HCT116 (cell line): ENCODE data around the gene RIMS1. TPM values are rescaled to one million over a fixed set of nuclear protein-coding genes. Genes with fewer than 3 reads are reported as not detected.

Experiments used
- ATAC-seq: fragments of 200-7000 bp; cut with Tn5 transposase; 2 replicates; pipeline ENCODE4 v1.9.1; 2020; ENCODE audit warnings: mild to moderate bottlenecking, moderate library complexity
- BruUV-seq: library from RNA; stranded (reverse); fragments of 400-500 nt; replicated peaks from 2 replicates; lab custom pipeline; 2021; lab: Mats Ljungman, UMichigan
- CTCF ChIA-PET: fragments of 300-600 bp; sonication (Branson Sonifier 250); formaldehyde crosslinking; loops from one replicate; lab custom pipeline; 2021; ENCODE audit warnings: antibody characterized with exemption; lab: Charles Lee
- POLR2A ChIA-PET: fragments of 300-600, 350-600 bp; sonication (Branson Sonifier 250); formaldehyde crosslinking; loops from one replicate; lab custom pipeline; 2021; ENCODE audit warnings: antibody characterized with exemption; lab: Charles Lee
- RAD21 ChIA-PET, 2 experiments: fragments of 300-600 bp; sonication (Branson Sonifier 250); formaldehyde crosslinking; loops; one replicate each; lab custom pipeline; 2023; ENCODE audit warnings: low total read pairs in 2 of 2; ENCODE audit not compliant: uncharacterized antibody in 2 of 2, unreplicated experiment in 2 of 2, low non-redundant PET in 1 of 2; lab: Charles Lee
- DNase-seq: peaks from one replicate; pipeline ENCODE4 v3.0.0-alpha.2; 2010; ENCODE audit warnings: low read depth, low spot score
- H2AFZ ChIP-seq: fragments of 200-600 bp; shearing (Covaris generic), sonication (generic); 2 replicates; pipeline ENCODE4 v1.6.1; 2017; ENCODE audit warnings: low read depth, mixed run types, mixed read lengths, antibody characterized with exemption, low read length; ENCODE audit not compliant: poor library complexity, severe bottlenecking
- H3K27ac ChIP-seq: 2 replicates; pipeline ENCODE4 v1.5.1; 2012; ENCODE audit warnings: low read depth, low read length
- H3K27me3 ChIP-seq: fragments of 200-600 bp; sonication (generic); 2 replicates; pipeline ENCODE4 v1.6.1; 2016; ENCODE audit warnings: mixed run types, low read length, mixed read lengths; ENCODE audit not compliant: insufficient read depth
- H3K36me3 ChIP-seq, 2 experiments: fragments of 200-500 bp in 1 of 2; fragments of 200-600 bp in 1 of 2; sonication (Bioruptor generic) in 1 of 2; sonication (generic) in 1 of 2; 2 replicates each; pipeline versions ENCODE4 v1.5.1 to v1.6.1; 2014 to 2016; ENCODE audit warnings: low read length in 2 of 2, inconsistent platforms in 1 of 2, mixed read lengths in 1 of 2, mixed run types in 1 of 2; ENCODE audit not compliant: insufficient read depth in 2 of 2, control insufficient read depth in 1 of 2
- H3K4me1 ChIP-seq, 2 experiments: fragments of 200-600 bp in 1 of 2; sonication (generic) in 1 of 2; 2 replicates each; pipeline versions ENCODE4 v1.5.1 to v1.6.1; 2012 to 2017; ENCODE audit warnings: low read length in 2 of 2, inconsistent platforms in 1 of 2, mild to moderate bottlenecking in 1 of 2, mixed read lengths in 1 of 2, mixed run types in 1 of 2, moderate library complexity in 1 of 2; ENCODE audit not compliant: insufficient read depth in 2 of 2, control insufficient read depth in 1 of 2
- H3K4me2 ChIP-seq: fragments of 200-600 bp; sonication (generic); 2 replicates; pipeline ENCODE4 v1.6.1; 2017; ENCODE audit warnings: mixed run types, low read length, mixed read lengths
- H3K4me3 ChIP-seq, 2 experiments: fragments of 200-600 bp in 1 of 2; sonication (generic) in 1 of 2; replicated peaks in 1 of 2; 2 replicates each; pipeline ENCODE4 v1.5.1; 2011 to 2016; ENCODE audit warnings: low read length in 2 of 2, control low read depth in 1 of 2, low read depth in 1 of 2, mild to moderate bottlenecking in 1 of 2, mixed read lengths in 1 of 2, mixed run types in 1 of 2
- H3K79me2 ChIP-seq: fragments of 200-600 bp; sonication (generic); 2 replicates; pipeline ENCODE4 v1.6.1; 2017; ENCODE audit warnings: mild to moderate bottlenecking, mixed run types, low read length, moderate library complexity, mixed read lengths; ENCODE audit not compliant: insufficient read depth
- H3K9ac ChIP-seq: fragments of 200-600 bp; sonication (generic); 2 replicates; pipeline ENCODE4 v1.6.1; 2016; ENCODE audit warnings: low read length, mixed read lengths
- H3K9me2 ChIP-seq: fragments of 200-600 bp; sonication (generic), shearing (Covaris generic); 2 replicates; pipeline ENCODE4 v1.6.1; 2017; ENCODE audit warnings: mixed run types, mild to moderate bottlenecking, moderate library complexity; ENCODE audit not compliant: insufficient read depth
- H3K9me3 ChIP-seq, 2 experiments: fragments of 200-500 bp in 1 of 2; fragments of 200-600 bp in 1 of 2; sonication (Bioruptor generic) in 1 of 2; sonication (generic) in 1 of 2; 2 replicates each; pipeline ENCODE4 v1.6.1; 2014 to 2017; ENCODE audit warnings: low read length in 2 of 2, mixed read lengths in 2 of 2, inconsistent platforms in 1 of 2, low read depth in 1 of 2, mild to moderate bottlenecking in 1 of 2, mixed run types in 1 of 2, moderate library complexity in 1 of 2; ENCODE audit not compliant: control insufficient read depth in 1 of 2, insufficient read depth in 1 of 2
- H4K20me1 ChIP-seq: fragments of 200-600 bp; sonication (generic), shearing (Covaris generic); 2 replicates; pipeline ENCODE4 v1.6.1; 2017; ENCODE audit warnings: mixed run types, mild to moderate bottlenecking, moderate library complexity; ENCODE audit not compliant: insufficient read depth
- CTCF ChIP-seq, 3 experiments: fragments of 200-600 bp in 1 of 3; sonication (generic) in 1 of 3; IDR thresholded peaks in 2 of 3; conservative IDR thresholded peaks in 1 of 3; 2 replicates each; pipeline ENCODE4 v1.5.1; 2012 to 2017; ENCODE audit warnings: low read depth in 2 of 3, low read length in 2 of 3, antibody characterized with exemption in 1 of 3, borderline replicate concordance in 1 of 3, control low read depth in 1 of 3, mild to moderate bottlenecking in 1 of 3, mixed read lengths in 1 of 3, mixed run types in 1 of 3, moderate library complexity in 1 of 3; ENCODE audit not compliant: insufficient read depth in 1 of 3
- EGR1 ChIP-seq: IDR thresholded peaks from 2 replicates; pipeline ENCODE4 v1.6.1; 2012; ENCODE audit warnings: low read depth
- ELF1 ChIP-seq: IDR thresholded peaks from 2 replicates; pipeline ENCODE4 v1.6.1; 2012; ENCODE audit warnings: low read depth, borderline replicate concordance
- EZH2 ChIP-seq: fragments of 200-600 bp; sonication (generic); IDR thresholded peaks from 2 replicates; pipeline ENCODE4 v1.6.1; 2017; ENCODE audit warnings: antibody characterized with exemption, mixed run types
- EZH2phosphoT487 ChIP-seq: fragments of 200-600 bp; IDR thresholded peaks from 2 replicates; pipeline ENCODE4 v1.6.1; 2018; ENCODE audit warnings: antibody characterized with exemption, borderline replicate concordance
- MAX ChIP-seq: IDR thresholded peaks from 2 replicates; pipeline ENCODE4 v1.6.1; 2012
- REST ChIP-seq: IDR thresholded peaks from 2 replicates; pipeline ENCODE4 v1.6.1; 2012; ENCODE audit warnings: low read depth
- SIN3A ChIP-seq: IDR thresholded peaks from 2 replicates; pipeline ENCODE4 v1.6.1; 2012; ENCODE audit warnings: low read depth
- SP1 ChIP-seq: IDR thresholded peaks from 2 replicates; pipeline ENCODE4 v1.6.1; 2012; ENCODE audit warnings: low read depth
- SRF ChIP-seq: IDR thresholded peaks from 2 replicates; pipeline ENCODE4 v1.6.1; 2012; ENCODE audit warnings: low read depth
- ZFX ChIP-seq: fragments of 450-650 bp; IDR thresholded peaks from 2 replicates; pipeline ENCODE4 v1.6.1; 2017
- ZNF274 ChIP-seq: fragments of 200-500 bp; sonication (Bioruptor generic); IDR thresholded peaks from 2 replicates; pipeline ENCODE4 v1.6.1; 2014; ENCODE audit warnings: mild to moderate bottlenecking, low read depth, low read length, inconsistent platforms
- intact Hi-C: fragments of 100-400 bp; cut with micrococcal nuclease; formaldehyde crosslinking; loops from 2 replicates; pipeline ENCODE4 v1.10.0; 2022
- total RNA-seq: library from RNA; stranded (reverse); gene quantifications from one replicate; pipeline ENCODE4 v1.2.1, GENCODE V29; 2021; ENCODE audit not compliant: unreplicated experiment

RIMS1 gene
- total RNA-seq, 1 experiment from 2014 or later, result not detected

GRCh38 chr6:72419966-72420365, 533.6 kb downstream of the RIMS1 start:
- ATAC-seq, result no peak
- intact Hi-C loops, result loop anchor here (10.0 kb wide), 1 partner anchor 495 kb away; no protein-coding TSS in a partner anchor

More at GRCh38 chr6:72419966-72420365, 533.6 kb downstream of the RIMS1 start:
- H3K9me2 ChIP-seq, result no peaks in the 10 kb centered on the region
- H3K9me3 ChIP-seq, result no peaks in the 10 kb centered on the region
- H4K20me1 ChIP-seq, result no peaks in the 10 kb centered on the region
- ChIA-PET RAD21 (no interaction called here), POLR2A (no interaction called here), CTCF (no interaction called here)
- DNase-seq, result no peak
- no TSS peak for BruUV-seq
- no peak overlapping the region for H3K9ac ChIP-seq
- no peaks in the 10 kb centered on the region for H3K4me1 ChIP-seq
- no peak overlapping the region for H3K4me2 ChIP-seq
- H3K79me2 ChIP-seq, result no peaks in the 10 kb centered on the region
- no peak overlapping the region for H3K4me3 ChIP-seq
- no peak overlapping the region for H2AFZ ChIP-seq
- no peak overlapping the region for H3K27ac ChIP-seq
- no peaks in the 10 kb centered on the region for H3K36me3 ChIP-seq
- TF ChIP-seq SRF, result no peak
- no peak for TF ChIP-seq EGR1
- TF ChIP-seq EZH2, result no peak
- no peak for TF ChIP-seq EZH2phosphoT487
- TF ChIP-seq SP1, result no peak
- no peak for TF ChIP-seq ZNF274
- TF ChIP-seq MAX, result no peak
- no peak for TF ChIP-seq ELF1
- no peak for TF ChIP-seq ZFX
- TF ChIP-seq SIN3A, result no peak
- TF ChIP-seq REST, result no peak
- no peak for TF ChIP-seq CTCF (IDR thresholded peaks at IDR 0.05 in 2 of 3, conservative IDR thresholded peaks at IDR 0.05 in 1 of 3; ENCODE audit: borderline replicate concordance in 1 of 3, insufficient read depth in 1 of 3, low read depth in 2 of 3, low read length in 2 of 3)
- TF ChIP-seq, all 23 proteins: peak for 0
- H3K27me3 ChIP-seq, result peaks cover 21% of the 10 kb centered on the region
